Measurements from ENCODE around the gene RBM33. TPM values are rescaled to one million over a fixed set of nuclear protein-coding genes. Genes with fewer than 3 reads are reported as not detected.

RBM33 gene
- total and polyA plus RNA-seq, 9 of the 15 experiments (the other 6 are each of a cell fraction or from before 2014, with no cell fraction given): 4.4 to 80.7 (median 27.3) TPM

DNA sequence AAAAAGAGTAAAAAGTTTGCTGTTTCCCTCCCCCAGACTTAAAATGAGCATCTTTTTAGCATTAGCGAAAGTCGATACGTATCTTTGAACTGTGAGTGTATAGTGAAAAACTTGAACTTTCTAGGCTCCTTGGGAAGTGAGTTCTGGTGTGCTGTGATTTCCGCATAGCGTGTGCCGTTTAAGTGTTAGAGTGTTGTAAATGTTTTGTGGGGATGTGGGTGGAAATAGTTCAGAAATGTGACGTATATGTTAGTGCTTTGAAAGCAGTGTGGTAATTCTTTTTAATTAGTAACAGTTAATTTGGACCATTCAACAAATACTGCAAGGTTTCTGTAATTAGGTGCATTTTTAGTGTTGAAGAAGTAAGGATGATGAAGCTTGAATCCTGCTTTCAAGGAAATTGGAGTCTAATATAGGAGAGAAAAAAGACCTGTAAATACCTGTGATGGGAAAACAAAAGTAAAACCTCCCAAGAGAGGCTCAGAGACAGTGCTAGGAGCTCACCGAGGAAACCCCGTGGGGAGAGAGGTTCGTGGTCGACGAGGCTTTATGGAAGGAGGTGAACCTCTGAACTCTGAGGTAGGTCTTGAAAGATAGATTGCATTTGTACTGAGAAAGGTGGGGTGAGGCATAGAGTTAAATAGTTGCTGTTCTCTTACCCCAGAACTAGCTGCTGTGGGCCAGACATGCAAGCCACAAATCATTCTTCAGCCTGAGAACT is 40.8 kb downstream of the RBM33 start:
- BruUV-seq (replicated peaks): no TSS peak
- H3K9ac ChIP-seq (ENCODE audit: insufficient read depth in 1 of 2, low read depth in 2 of 2, low read length in 2 of 2): no peak overlapping the region
- H2AFZ ChIP-seq (ENCODE audit: low read depth, low read length): no peak overlapping the region
- H3K9me1 ChIP-seq (ENCODE audit: control insufficient read depth, insufficient read depth, low read length): peaks cover 4% of the 10 kb centered on the region
- H3K9me3 ChIP-seq (replicated peaks; ENCODE audit: control insufficient read depth, insufficient read depth, low read depth, low read length): no peaks in the 10 kb centered on the region
- peak in 1 of 4 experiments; percentile 27 for DNase-seq (ENCODE audit: extremely low read depth in 1 of 4, low spot score in 3 of 4)
- CTCF ChIA-PET (ENCODE audit: low intra/inter-chr PET ratio): no interaction called here
- peaks cover 60% of the 10 kb centered on the region for H3K36me3 ChIP-seq (ENCODE audit: control insufficient read depth, insufficient read depth, low read length)
- H3K4me2 ChIP-seq (ENCODE audit: insufficient read depth, low read length): no peak overlapping the region
- FAIRE-seq: no peak
- H3K79me2 ChIP-seq (ENCODE audit: control insufficient read depth, insufficient read depth, low read length): peaks cover 69% of the 10 kb centered on the region
- peak; percentile 47 for ATAC-seq
- TF ChIP-seq, protein P1, sequence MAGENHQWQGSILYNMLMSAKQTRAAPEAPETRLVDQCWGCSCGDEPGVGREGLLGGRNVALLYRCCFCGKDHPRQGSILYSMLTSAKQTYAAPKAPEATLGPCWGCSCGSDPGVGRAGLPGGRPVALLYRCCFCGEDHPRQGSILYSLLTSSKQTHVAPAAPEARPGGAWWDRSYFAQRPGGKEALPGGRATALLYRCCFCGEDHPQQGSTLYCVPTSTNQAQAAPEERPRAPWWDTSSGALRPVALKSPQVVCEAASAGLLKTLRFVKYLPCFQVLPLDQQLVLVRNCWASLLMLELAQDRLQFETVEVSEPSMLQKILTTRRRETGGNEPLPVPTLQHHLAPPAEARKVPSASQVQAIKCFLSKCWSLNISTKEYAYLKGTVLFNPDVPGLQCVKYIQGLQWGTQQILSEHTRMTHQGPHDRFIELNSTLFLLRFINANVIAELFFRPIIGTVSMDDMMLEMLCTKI (IDR thresholded peaks at IDR 0.05; ENCODE audit: partially characterized antibody): no peak
- TF ChIP-seq, protein P2, sequence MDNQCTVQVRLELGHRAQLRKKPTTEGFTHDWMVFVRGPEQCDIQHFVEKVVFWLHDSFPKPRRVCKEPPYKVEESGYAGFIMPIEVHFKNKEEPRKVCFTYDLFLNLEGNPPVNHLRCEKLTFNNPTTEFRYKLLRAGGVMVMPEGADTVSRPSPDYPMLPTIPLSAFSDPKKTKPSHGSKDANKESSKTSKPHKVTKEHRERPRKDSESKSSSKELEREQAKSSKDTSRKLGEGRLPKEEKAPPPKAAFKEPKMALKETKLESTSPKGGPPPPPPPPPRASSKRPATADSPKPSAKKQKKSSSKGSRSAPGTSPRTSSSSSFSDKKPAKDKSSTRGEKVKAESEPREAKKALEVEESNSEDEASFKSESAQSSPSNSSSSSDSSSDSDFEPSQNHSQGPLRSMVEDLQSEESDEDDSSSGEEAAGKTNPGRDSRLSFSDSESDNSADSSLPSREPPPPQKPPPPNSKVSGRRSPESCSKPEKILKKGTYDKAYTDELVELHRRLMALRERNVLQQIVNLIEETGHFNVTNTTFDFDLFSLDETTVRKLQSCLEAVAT (IDR thresholded peaks at IDR 0.05): peak in 1 of 2 experiments; percentile 39; a peak in 1 of 4 replicates
- H3K4me3 ChIP-seq: no peak overlapping the region
- H4K20me1 ChIP-seq (replicated peaks; ENCODE audit: control insufficient read depth, insufficient read depth, low read length): peaks cover 20% of the 10 kb centered on the region
- intact Hi-C loops (cut with micrococcal nuclease): no loop called here
- 75% methylated on average over 12 of the region's 12 CpGs for WGBS (ENCODE audit: insufficient coverage, low coverage, missing lambda C conversion rate)
- POLR2A ChIA-PET: interaction anchor here (0.7 to 1.1 kb wide), 5 partner anchors 12 to 498 kb away, joined by 3 to 4 read pairs (median 3); no protein-coding TSS in a partner anchor
- peaks cover 0 to 27% of the 10 kb centered on the region in 2 experiments; a peak in 4 of 5 replicates for H3K4me1 ChIP-seq (replicated peaks in 1 of 2; ENCODE audit: control insufficient read depth in 2 of 2, insufficient read depth in 2 of 2, low read length in 2 of 2)
- no peak overlapping the region for H3K27ac ChIP-seq (ENCODE audit: extremely low read depth, low read depth, low read length)
- in situ Hi-C loops (cut with MboI): no loop called here
- H3K27me3 ChIP-seq (ENCODE audit: control insufficient read depth in 2 of 2, insufficient read depth in 2 of 2, low read length in 2 of 2): no peaks in the 10 kb centered on the region

Measured in K562 (cell line).